A549 (cell line): ENCODE measurements around the gene CYLD. TPM values are rescaled to one million over a fixed set of nuclear protein-coding genes. Genes with fewer than 3 reads are reported as not detected.

Experiments
- ATAC-seq, 2 experiments: fragments of 200-7000 bp in 1 of 2; fragments of >200 bp in 1 of 2; cut with Nextera tagmentation in 1 of 2; cut with Tn5 transposase in 1 of 2; 3 replicates each; pipeline versions ENCODE4 v1.8.0 to v1.9.1; 2018 to 2020; ENCODE audit warnings: mild to moderate bottlenecking in 1 of 2, moderate library complexity in 1 of 2
- CTCF ChIA-PET: fragments of 300-600 bp; sonication (Branson Sonifier 250); formaldehyde crosslinking; extraction: SDS; loops from one replicate; lab custom pipeline; 2021; ENCODE audit warnings: antibody characterized with exemption, inconsistent platforms; lab: Yijun Ruan, JAX
- POLR2A ChIA-PET: fragments of 350-600 bp; formaldehyde crosslinking; extraction: SDS; loops from one replicate; lab custom pipeline; 2021; ENCODE audit warnings: antibody characterized with exemption, inconsistent platforms; lab: Yijun Ruan, JAX
- DNase-seq, 2 experiments: peaks; one replicate each; pipeline versions ENCODE4 v3.0.0 to v3.0.0-alpha.2; 2011 to 2016; ENCODE audit warnings: low read depth in 1 of 2, low spot score in 1 of 2
- FAIRE-seq: peaks from 2 replicates; lab custom pipeline; 2011; peaks lifted over from hg19 to GRCh38; lab: Jason Lieb, UNC
- H3K27ac ChIP-seq, 2 experiments: fragments of >200 bp; sonication (Bioruptor Twin); formaldehyde crosslinking; 3 replicates each; pipeline ENCODE4 v1.5.1; 2016 to 2017
- H3K4me1 ChIP-seq: fragments of >200 bp; sonication (Bioruptor Twin); formaldehyde crosslinking; 3 replicates; pipeline ENCODE4 v1.6.1; 2016
- H3K4me2 ChIP-seq: fragments of >200 bp; sonication (Bioruptor Twin); formaldehyde crosslinking; 3 replicates; pipeline ENCODE4 v1.6.1; 2016
- H3K4me3 ChIP-seq: fragments of >200 bp; sonication (Bioruptor Twin); formaldehyde crosslinking; 3 replicates; pipeline ENCODE4 v1.5.1; 2016
- H3K9me3 ChIP-seq: fragments of >200 bp; sonication (Bioruptor Twin); formaldehyde crosslinking; 3 replicates; pipeline ENCODE4 v1.6.1; 2016
- BHLHE40 ChIP-seq: IDR thresholded peaks from 2 replicates; pipeline ENCODE4 v1.6.1; 2012; ENCODE audit warnings: low read depth, low read length, inconsistent platforms
- CBX2 ChIP-seq: fragments of 200-600 bp; sonication (generic); IDR thresholded peaks from 2 replicates; pipeline ENCODE4 v1.6.1; 2016; ENCODE audit warnings: low read depth, mild to moderate bottlenecking, borderline replicate concordance
- CBX8 ChIP-seq: fragments of 200-600 bp; sonication (generic); IDR thresholded peaks from 2 replicates; pipeline ENCODE4 v1.6.1; 2016
- CHD4 ChIP-seq: fragments of 200-600 bp; sonication (generic); IDR thresholded peaks from 2 replicates; pipeline ENCODE4 v1.6.1; 2016; ENCODE audit warnings: antibody characterized with exemption, mild to moderate bottlenecking, borderline replicate concordance
- EHMT2 ChIP-seq: fragments of 200-600 bp; sonication (generic); IDR thresholded peaks from 2 replicates; pipeline ENCODE4 v1.6.1; 2016; ENCODE audit warnings: antibody characterized with exemption, low read depth, mild to moderate bottlenecking, moderate library complexity
- FOSB ChIP-seq: fragments of 250-450 bp; sonication (Bioruptor Pico); IDR thresholded peaks from 2 replicates; pipeline ENCODE4 v1.5.0; 2020; ENCODE audit warnings: mild to moderate bottlenecking, moderate library complexity
- GATA3 ChIP-seq: IDR thresholded peaks from 2 replicates; pipeline ENCODE4 v1.6.1; 2012; ENCODE audit warnings: borderline replicate concordance
- HDAC2 ChIP-seq: fragments of 200-600 bp; sonication (generic); IDR thresholded peaks from 2 replicates; pipeline ENCODE4 v1.6.1; 2016
- HOXB13 ChIP-seq: fragments of 250-450 bp; sonication (Bioruptor Pico); IDR thresholded peaks from 2 replicates; pipeline ENCODE4 v1.5.0; 2020; ENCODE audit warnings: low read depth, mild to moderate bottlenecking, moderate library complexity
- HOXB5 ChIP-seq: fragments of 250-450 bp; sonication (Bioruptor Pico); IDR thresholded peaks from 2 replicates; pipeline ENCODE4 v1.5.0; 2020; ENCODE audit warnings: mild to moderate bottlenecking, moderate library complexity
- JUNB ChIP-seq: fragments of >200 bp; sonication (Bioruptor Twin); formaldehyde crosslinking; IDR thresholded peaks from 2 replicates; pipeline ENCODE4 v1.6.1; 2016
- MAFK ChIP-seq: fragments of 450-650 bp; IDR thresholded peaks from 2 replicates; pipeline ENCODE4 v1.6.1; 2014; ENCODE audit not compliant: partially characterized antibody
- MYC ChIP-seq: IDR thresholded peaks from 2 replicates; pipeline ENCODE4 v1.6.1; 2012; ENCODE audit warnings: mild to moderate bottlenecking, inconsistent platforms, low read length, improper control_type of control experiment, borderline replicate concordance
- NFE2L2 ChIP-seq: fragments of 150-350 bp; conservative IDR thresholded peaks from 2 replicates; pipeline ENCODE4 v1.6.1; 2014; ENCODE audit warnings: low read length
- NPAS2 ChIP-seq: fragments of 250-450 bp; sonication (Bioruptor Pico); IDR thresholded peaks from 2 replicates; pipeline ENCODE4 v1.8.0; 2022; ENCODE audit warnings: mild to moderate bottlenecking, moderate library complexity, borderline replicate concordance
- NR3C1 ChIP-seq: fragments of >200 bp; sonication (Bioruptor Twin); formaldehyde crosslinking; IDR thresholded peaks from 3 replicates; pipeline ENCODE4 v1.6.1; 2017
- RARB ChIP-seq: fragments of 250-450 bp; sonication (Bioruptor Pico); IDR thresholded peaks from 2 replicates; pipeline ENCODE4 v1.8.0; 2021; ENCODE audit warnings: mild to moderate bottlenecking, moderate library complexity
- REST ChIP-seq: fragments of 200-600 bp; sonication (generic); IDR thresholded peaks from 2 replicates; pipeline ENCODE4 v1.6.1; 2016; ENCODE audit warnings: antibody characterized with exemption, mild to moderate bottlenecking, moderate library complexity
- SMC3 ChIP-seq: fragments of >200 bp; sonication (Bioruptor Twin); formaldehyde crosslinking; IDR thresholded peaks from 3 replicates; pipeline ENCODE4 v1.6.1; 2018; ENCODE audit warnings: inconsistent platforms
- TFCP2L1 ChIP-seq: fragments of 250-450 bp; sonication (Bioruptor Pico); IDR thresholded peaks from 2 replicates; pipeline ENCODE4 v1.5.0; 2021; ENCODE audit warnings: mild to moderate bottlenecking
- TP53 ChIP-seq: fragments of 250-450 bp; sonication (Bioruptor Pico); IDR thresholded peaks from 2 replicates; pipeline ENCODE4 v1.5.0; 2021; ENCODE audit warnings: mild to moderate bottlenecking, moderate library complexity
- ZC3H11A ChIP-seq: fragments of 450-650 bp; IDR thresholded peaks from 2 replicates; pipeline ENCODE4 v1.6.1; 2014; ENCODE audit warnings: antibody characterized with exemption, mild to moderate bottlenecking
- ZFP36 ChIP-seq: fragments of 450-650 bp; IDR thresholded peaks from 2 replicates; pipeline ENCODE4 v1.6.1; 2014; ENCODE audit warnings: borderline replicate concordance; ENCODE audit not compliant: partially characterized antibody
- ZNF302 ChIP-seq: fragments of 250-450 bp; sonication (Bioruptor Pico); IDR thresholded peaks from 2 replicates; pipeline ENCODE4 v1.9.0; 2021; ENCODE audit warnings: inconsistent platforms, mild to moderate bottlenecking, moderate library complexity
- ZSCAN20 ChIP-seq: fragments of 250-450 bp; sonication (Bioruptor Pico); IDR thresholded peaks from 2 replicates; pipeline ENCODE4 v1.8.0; 2022; ENCODE audit warnings: mild to moderate bottlenecking, moderate library complexity
- WGBS: methylation state at CpG from one replicate; pipeline ENCODE4 v1.1.6; 2017; ENCODE audit errors: missing lambda C conversion rate; 5-methylcytosine and 5-hydroxymethylcytosine counted together
- polyA plus RNA-seq, 4 experiments: library from polyadenylated mRNA; depleted of rRNA in 3 of 4; stranded (reverse); fragments of >200 nt; fragmentation: RNase III in 1 of 4; extraction: RNeasy Plus Mini Kit Qiagen cat#74134 plus additional on column Dnase treatment in 1 of 4; gene quantifications; 2 replicates in 3 of 4; 3 replicates in 1 of 4; pipeline ENCODE4 v1.2.3, GENCODE V29; 2011 to 2017
- TF ChIP-seq, protein P1 (sequence below): IDR thresholded peaks from 2 replicates; pipeline ENCODE4 v1.6.1; 2012
- TF ChIP-seq, protein P2 (sequence below): fragments of >200 bp; sonication (Bioruptor Twin); formaldehyde crosslinking; IDR thresholded peaks from 3 replicates; pipeline ENCODE4 v1.6.1; 2016
- TF ChIP-seq, protein P3 (sequence below): fragments of 250-450 bp; sonication (Bioruptor Pico); IDR thresholded peaks from 2 replicates; pipeline ENCODE4 v1.5.0; 2020; ENCODE audit warnings: low read depth, mild to moderate bottlenecking, moderate library complexity
- TF ChIP-seq, protein P4 (sequence below): fragments of >200 bp; sonication (Bioruptor Twin); formaldehyde crosslinking; IDR thresholded peaks from 3 replicates; pipeline ENCODE4 v1.5.1; 2016
- TF ChIP-seq, protein P5 (sequence below): IDR thresholded peaks from 2 replicates; pipeline ENCODE4 v1.6.1; 2012

The CYLD gene
- polyA plus RNA-seq, 2 of the 4 experiments (the other 2 are of a cell fraction), result 6.5 to 12.7 TPM

DNA sequence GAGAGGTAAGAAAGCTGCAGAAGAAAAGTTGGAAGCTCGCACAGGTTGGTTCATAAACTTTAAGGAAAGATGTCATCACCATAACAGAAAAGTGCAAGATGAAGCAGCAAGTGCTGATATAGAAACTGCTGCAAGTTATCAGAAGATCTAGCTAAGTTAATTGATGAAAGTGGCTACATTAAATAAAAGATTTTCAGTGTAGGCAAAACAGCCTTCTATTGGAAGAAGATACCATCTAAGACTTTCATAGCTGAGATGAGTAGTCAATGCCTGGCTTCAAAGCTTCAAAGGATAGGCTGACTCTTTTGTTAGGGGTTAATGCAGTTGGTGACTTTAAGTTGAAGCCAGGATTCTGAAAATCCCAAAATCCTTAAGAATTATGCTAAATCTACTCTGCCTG is 24.0 kb downstream of the CYLD start (continued):
- TF ChIP-seq REST (no peak), CHD4 (no peak), RARB (CRISPR knock-in tag) (no peak), HOXB5 (CRISPR knock-in tag) (no peak), TFCP2L1 (CRISPR knock-in tag) (no peak), GATA3 (no peak), SMC3 (no peak), NPAS2 (CRISPR knock-in tag) (no peak)
- TF ChIP-seq, protein P1, sequence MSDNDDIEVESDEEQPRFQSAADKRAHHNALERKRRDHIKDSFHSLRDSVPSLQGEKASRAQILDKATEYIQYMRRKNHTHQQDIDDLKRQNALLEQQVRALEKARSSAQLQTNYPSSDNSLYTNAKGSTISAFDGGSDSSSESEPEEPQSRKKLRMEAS, result no peak
- TF ChIP-seq, protein P2, sequence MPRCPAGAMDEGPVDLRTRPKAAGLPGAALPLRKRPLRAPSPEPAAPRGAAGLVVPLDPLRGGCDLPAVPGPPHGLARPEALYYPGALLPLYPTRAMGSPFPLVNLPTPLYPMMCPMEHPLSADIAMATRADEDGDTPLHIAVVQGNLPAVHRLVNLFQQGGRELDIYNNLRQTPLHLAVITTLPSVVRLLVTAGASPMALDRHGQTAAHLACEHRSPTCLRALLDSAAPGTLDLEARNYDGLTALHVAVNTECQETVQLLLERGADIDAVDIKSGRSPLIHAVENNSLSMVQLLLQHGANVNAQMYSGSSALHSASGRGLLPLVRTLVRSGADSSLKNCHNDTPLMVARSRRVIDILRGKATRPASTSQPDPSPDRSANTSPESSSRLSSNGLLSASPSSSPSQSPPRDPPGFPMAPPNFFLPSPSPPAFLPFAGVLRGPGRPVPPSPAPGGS, result no peak
- TF ChIP-seq, protein P3, sequence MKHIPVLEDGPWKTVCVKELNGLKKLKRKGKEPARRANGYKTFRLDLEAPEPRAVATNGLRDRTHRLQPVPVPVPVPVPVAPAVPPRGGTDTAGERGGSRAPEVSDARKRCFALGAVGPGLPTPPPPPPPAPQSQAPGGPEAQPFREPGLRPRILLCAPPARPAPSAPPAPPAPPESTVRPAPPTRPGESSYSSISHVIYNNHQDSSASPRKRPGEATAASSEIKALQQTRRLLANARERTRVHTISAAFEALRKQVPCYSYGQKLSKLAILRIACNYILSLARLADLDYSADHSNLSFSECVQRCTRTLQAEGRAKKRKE (CRISPR knock-in tag), result no peak

GRCh38 chr16:50767197-50767596 is 25.3 kb downstream of the CYLD start:
- DNase-seq (no peak), FAIRE-seq (no peak), ATAC-seq (no peak)
- no peak overlapping the region for H3K4me3 ChIP-seq
- no peak overlapping the region for H3K4me2 ChIP-seq
- TF ChIP-seq MAFK (no peak), FOSB (no peak), SMC3 (no peak), MYC (no peak), NFE2L2 (no peak), ZC3H11A (no peak), RARB (CRISPR knock-in tag) (no peak), ZSCAN20 (CRISPR knock-in tag) (no peak)
- peaks cover 4% of the 10 kb centered on the region; the same call in 1 of the 3 replicates for H3K4me1 ChIP-seq
- no peak overlapping the region for H3K27ac ChIP-seq
- CTCF ChIA-PET, result interaction anchor here (1.0 kb wide), 1 partner anchor 19 kb away, joined by 4 read pairs; no protein-coding TSS in a partner anchor
- 68% methylated on average over 2 of the region's 2 CpGs for WGBS
- POLR2A ChIA-PET, result no interaction called here
- 0 out of 3 replicates have a peak, but pooled peaks cover 2% of the 10 kb centered on the region for H3K9me3 ChIP-seq

DNA sequence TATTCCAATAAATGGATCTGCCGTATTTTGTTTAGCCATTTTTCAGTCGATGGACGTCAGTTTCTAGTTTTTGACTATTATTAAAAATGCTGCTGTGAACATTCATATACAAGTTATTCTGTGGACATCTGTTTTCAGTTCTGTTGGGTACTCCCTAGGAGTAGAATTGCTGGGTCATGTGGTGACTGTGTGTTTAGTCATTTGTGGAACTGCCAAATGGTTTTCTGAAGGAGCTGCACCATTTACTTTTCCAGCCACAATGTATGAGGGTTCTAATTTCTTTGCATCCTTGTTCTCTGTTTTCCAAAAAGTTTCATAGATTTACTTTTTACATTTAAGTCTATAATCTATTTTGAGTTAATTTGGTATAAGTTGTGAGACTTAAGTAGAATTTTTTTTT is 29.5 kb downstream of the CYLD start:
- Histone ChIP-seq H3K4me1 (no peaks in the 10 kb centered on the region), H3K27ac (no peak overlapping the region), H3K4me3 (no peak overlapping the region), H3K9me3 (no peaks in the 10 kb centered on the region), H3K4me2 (no peak overlapping the region)
- ATAC-seq, result no peak
- WGBS, result 80% methylated on average over 3 of the region's 3 CpGs
- ChIA-PET CTCF (interaction anchor here (0.7 kb wide), 1 partner anchor 28 kb away, joined by 3 read pairs; no protein-coding TSS in a partner anchor), POLR2A (no interaction called here)
- no peak for FAIRE-seq
- no peak for DNase-seq
- TF ChIP-seq JUNB, result no peak
- TF ChIP-seq TP53 (CRISPR knock-in tag), result no peak
- no peak for TF ChIP-seq BHLHE40
- TF ChIP-seq ZNF302, result no peak
- no peak for TF ChIP-seq HDAC2
- TF ChIP-seq HOXB13, result no peak
- TF ChIP-seq CBX8, result no peak
- no peak for TF ChIP-seq NR3C1
- TF ChIP-seq CBX2, result no peak
- TF ChIP-seq, protein P4, sequence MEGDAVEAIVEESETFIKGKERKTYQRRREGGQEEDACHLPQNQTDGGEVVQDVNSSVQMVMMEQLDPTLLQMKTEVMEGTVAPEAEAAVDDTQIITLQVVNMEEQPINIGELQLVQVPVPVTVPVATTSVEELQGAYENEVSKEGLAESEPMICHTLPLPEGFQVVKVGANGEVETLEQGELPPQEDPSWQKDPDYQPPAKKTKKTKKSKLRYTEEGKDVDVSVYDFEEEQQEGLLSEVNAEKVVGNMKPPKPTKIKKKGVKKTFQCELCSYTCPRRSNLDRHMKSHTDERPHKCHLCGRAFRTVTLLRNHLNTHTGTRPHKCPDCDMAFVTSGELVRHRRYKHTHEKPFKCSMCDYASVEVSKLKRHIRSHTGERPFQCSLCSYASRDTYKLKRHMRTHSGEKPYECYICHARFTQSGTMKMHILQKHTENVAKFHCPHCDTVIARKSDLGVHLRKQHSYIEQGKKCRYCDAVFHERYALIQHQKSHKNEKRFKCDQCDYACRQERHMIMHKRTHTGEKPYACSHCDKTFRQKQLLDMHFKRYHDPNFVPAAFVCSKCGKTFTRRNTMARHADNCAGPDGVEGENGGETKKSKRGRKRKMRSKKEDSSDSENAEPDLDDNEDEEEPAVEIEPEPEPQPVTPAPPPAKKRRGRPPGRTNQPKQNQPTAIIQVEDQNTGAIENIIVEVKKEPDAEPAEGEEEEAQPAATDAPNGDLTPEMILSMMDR, result no peak
- no peak for TF ChIP-seq MYC
- no peak for TF ChIP-seq NFE2L2
- no peak for TF ChIP-seq ZFP36
- TF ChIP-seq, protein P5, sequence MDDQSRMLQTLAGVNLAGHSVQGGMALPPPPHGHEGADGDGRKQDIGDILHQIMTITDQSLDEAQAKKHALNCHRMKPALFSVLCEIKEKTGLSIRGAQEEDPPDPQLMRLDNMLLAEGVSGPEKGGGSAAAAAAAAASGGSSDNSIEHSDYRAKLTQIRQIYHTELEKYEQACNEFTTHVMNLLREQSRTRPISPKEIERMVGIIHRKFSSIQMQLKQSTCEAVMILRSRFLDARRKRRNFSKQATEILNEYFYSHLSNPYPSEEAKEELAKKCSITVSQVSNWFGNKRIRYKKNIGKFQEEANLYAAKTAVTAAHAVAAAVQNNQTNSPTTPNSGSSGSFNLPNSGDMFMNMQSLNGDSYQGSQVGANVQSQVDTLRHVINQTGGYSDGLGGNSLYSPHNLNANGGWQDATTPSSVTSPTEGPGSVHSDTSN, result no peak
- no peak for TF ChIP-seq EHMT2
